ENCODE results near the gene SIRT3. TPM values are rescaled to one million over a fixed set of nuclear protein-coding genes. Genes with fewer than 3 reads are reported as not detected.
A peak's percentile ranks its signal among the peaks of the same experiment; 100 is the strongest.

Gene SIRT3
- 10 to 100 TPM; 19.0 to 34.8 (median 25.6) TPM for total RNA-seq
- polyA plus RNA-seq: 10 to 100 TPM in 1 of 2 donors, 1 to 10 TPM in 1; 9.9 to 18.9 TPM
- total RNA-seq: 20.6 reads per million, percentile 51 among the genes with 10 or more reads in this experiment

- Mint-ChIP-seq H3K27ac (peak within 1 kb of the TSS; percentile 84 to 100 (median 100)), H3K27me3 (no peaks in the 10 kb centered on the region), H3K9me3 (no peaks in the 10 kb centered on the region), H3K4me1 (peaks cover 19 to 57% (median 44%) of the 10 kb centered on the region in 7 donors), H3K36me3 (peaks cover 0 to 11% (median 5%) of the 10 kb centered on the region in 5 donors), H3K4me3 (peak within 1 kb of the TSS; percentile 84 to 99 (median 96))
- DNase-seq (peak; percentile 73 to 90 (median 85)), ATAC-seq (peak; percentile 93)
- peak within 1 kb of the TSS; percentile 97 for H3K27ac ChIP-seq (ENCODE audit: low read depth, low read length)
- H3K9me3 ChIP-seq (ENCODE audit: control insufficient read depth in 2 of 3, low read length in 3 of 3): no peaks in the 10 kb centered on the region
- intact Hi-C loops (cut with micrococcal nuclease): loop anchor here (1.0 to 5.0 kb wide), 17 partner anchors 14 to 561 kb away; partner anchors contain the start of genes BET1L (in 2 of the 2), RIC8A (in 2 of the 2), PGGHG (in 1 of the 2) and PHRF1 (in 1 of the 2)
- peaks cover 17 to 23% of the 10 kb centered on the region in 2 donors for H3K4me1 ChIP-seq (ENCODE audit: control insufficient read depth in 2 of 2, insufficient read depth in 2 of 2, low read length in 2 of 2)
- H3K36me3 ChIP-seq (ENCODE audit: control insufficient read depth in 2 of 3, insufficient read depth in 3 of 3, low read length in 3 of 3): peaks cover 0 to 22% (median 0%) of the 10 kb centered on the region in 3 experiments
- peak within 1 kb of the TSS; percentile 100 for H3K4me3 ChIP-seq (ENCODE audit: low read length)
- no peaks in the 10 kb centered on the region for H3K27me3 ChIP-seq (ENCODE audit: control insufficient read depth in 2 of 2, insufficient read depth in 2 of 2, low read length in 2 of 2)
- ChIA-PET CTCF (interaction anchor here (0.6 to 4.4 kb wide), 4 partner anchors 15 to 511 kb away, joined by 3 to 21 read pairs (median 4); partner anchors contain the start of genes BET1L and RIC8A), POLR2A (interaction anchor here (1.0 to 7.5 kb wide), 14 partner anchors 10 to 215 kb away, joined by 3 to 83 read pairs (median 6); partner anchors contain the start of genes BET1L, PGGHG and RIC8A)
Observed at GRCh38 chr11:235997-236773, at the start of gene SIRT3. Gene SIRT3 (minus strand): TSS chr11:236342. CDS start chr11:236328, 14 bp downstream.

- intact Hi-C loops (cut with micrococcal nuclease): loop anchor here (5.0 kb wide), 2 partner anchors 34 to 49 kb away; partner anchors contain the start of genes PSMD13 (in 1 of the 2) and SIRT3 (in 1 of the 2)
- H3K27me3 Mint-ChIP-seq: peaks cover 0 to 36% (median 0%) of the 10 kb centered on the region in 5 donors
- Histone ChIP-seq H3K27ac (ENCODE audit: low read depth, low read length) (peak overlapping the region; percentile 100), H3K36me3 (ENCODE audit: control insufficient read depth in 2 of 3, insufficient read depth in 3 of 3, low read length in 3 of 3) (peaks cover 0 to 17% (median 0%) of the 10 kb centered on the region in 3 experiments), H3K9me3 (ENCODE audit: control insufficient read depth in 2 of 3, low read length in 3 of 3) (no peaks in the 10 kb centered on the region), H3K27me3 (ENCODE audit: control insufficient read depth in 2 of 2, insufficient read depth in 2 of 2, low read length in 2 of 2) (no peaks in the 10 kb centered on the region), H3K4me1 (ENCODE audit: control insufficient read depth in 2 of 2, insufficient read depth in 2 of 2, low read length in 2 of 2) (peaks cover 25 to 33% of the 10 kb centered on the region in 2 donors), H3K4me3 (ENCODE audit: low read length) (no peak overlapping the region)
- DNase-seq (peak in 2 of 9 donors; percentile 10 to 21), ATAC-seq (no peak)
- peak overlapping the region in 6 of 10 donors; percentile 5 to 97 (median 36) for H3K4me3 Mint-ChIP-seq
- ChIA-PET POLR2A (interaction anchor here (1.0 to 15.1 kb wide), 9 partner anchors 10 to 38 kb away, joined by 3 to 330 read pairs (median 22); partner anchors contain the start of genes IFITM2, IFITM5 and NLRP6), CTCF (interaction anchor here (1.0 to 1.8 kb wide), 3 partner anchors 12 to 165 kb away, joined by 3 to 8 read pairs (median 4); partner anchors contain the start of gene PTDSS2)
- peak overlapping the region in 8 of 9 donors; percentile 26 to 99 (median 90) for H3K27ac Mint-ChIP-seq
- peaks cover 36 to 68% (median 60%) of the 10 kb centered on the region in 7 donors for H3K4me1 Mint-ChIP-seq
- peaks cover 0 to 4% (median 0%) of the 10 kb centered on the region in 11 donors for H3K9me3 Mint-ChIP-seq
- H3K36me3 Mint-ChIP-seq: peaks cover 0 to 40% (median 0%) of the 10 kb centered on the region in 5 donors
Observed at GRCh38 chr11:285894-286220, 49.7 kb upstream of the SIRT3 start.

GRCh38 chr11:285021-285893, 49.1 kb upstream of the SIRT3 start:
- peaks cover 22 to 30% of the 10 kb centered on the region in 2 donors for H3K4me1 ChIP-seq (ENCODE audit: control insufficient read depth in 2 of 2, insufficient read depth in 2 of 2, low read length in 2 of 2)
- intact Hi-C loops (cut with micrococcal nuclease): loop anchor here (5.0 kb wide), 2 partner anchors 33 to 48 kb away; partner anchors contain the start of genes PSMD13 (in 1 of the 2) and SIRT3 (in 1 of the 2)
- peak overlapping the region in 8 of 9 donors; percentile 68 to 99 (median 86) for H3K27ac Mint-ChIP-seq
- peaks cover 0 to 39% (median 0%) of the 10 kb centered on the region in 5 donors for H3K27me3 Mint-ChIP-seq
- peak overlapping the region; percentile 100 for H3K27ac ChIP-seq (ENCODE audit: low read depth, low read length)
- H3K4me3 ChIP-seq (ENCODE audit: low read length): no peak overlapping the region
- H3K9me3 ChIP-seq (ENCODE audit: control insufficient read depth in 2 of 3, low read length in 3 of 3): no peaks in the 10 kb centered on the region
- peak overlapping the region in 5 of 10 donors; percentile 5 to 38 (median 32) for H3K4me3 Mint-ChIP-seq
- peaks cover 0 to 42% (median 0%) of the 10 kb centered on the region in 5 donors for H3K36me3 Mint-ChIP-seq
- peaks cover 0 to 12% (median 0%) of the 10 kb centered on the region in 3 experiments for H3K36me3 ChIP-seq (ENCODE audit: control insufficient read depth in 2 of 3, insufficient read depth in 3 of 3, low read length in 3 of 3)
- CTCF ChIA-PET: interaction anchor here (1.0 to 1.5 kb wide), 2 partner anchors 12 to 35 kb away, joined by 3 to 8 read pairs; no protein-coding TSS in a partner anchor
- peaks cover 36 to 64% (median 60%) of the 10 kb centered on the region in 7 donors for H3K4me1 Mint-ChIP-seq
- peaks cover 0 to 4% (median 0%) of the 10 kb centered on the region in 11 donors for H3K9me3 Mint-ChIP-seq
- peak in 2 of 9 donors; percentile 7 to 19 for DNase-seq
- no peaks in the 10 kb centered on the region for H3K27me3 ChIP-seq (ENCODE audit: control insufficient read depth in 2 of 2, insufficient read depth in 2 of 2, low read length in 2 of 2)
- no peak for ATAC-seq
- POLR2A ChIA-PET: interaction anchor here (0.6 to 15.1 kb wide), 8 partner anchors 9 to 48 kb away, joined by 3 to 330 read pairs (median 6); partner anchors contain the start of genes IFITM2, NLRP6 and PSMD13

- ChIA-PET CTCF (interaction anchor here (0.6 to 1.6 kb wide), 5 partner anchors 7 to 166 kb away, joined by 3 to 5 read pairs (median 3); partner anchors contain the start of gene PTDSS2), POLR2A (interaction anchor here (0.8 to 15.1 kb wide), 10 partner anchors 8 to 60 kb away, joined by 3 to 330 read pairs (median 6); partner anchors contain the start of genes NLRP6 and PSMD13)
- ATAC-seq (no peak), DNase-seq (peak in 2 of 9 donors; percentile 7 to 20)
- Mint-ChIP-seq H3K4me3 (peak overlapping the region in 2 of 10 donors; percentile 73 to 88), H3K9me3 (peaks cover 0 to 4% (median 0%) of the 10 kb centered on the region in 11 donors), H3K27me3 (peaks cover 0 to 40% (median 0%) of the 10 kb centered on the region in 5 donors), H3K4me1 (peaks cover 35 to 59% (median 55%) of the 10 kb centered on the region in 7 donors), H3K36me3 (peaks cover 0 to 41% (median 0%) of the 10 kb centered on the region in 5 donors), H3K27ac (peak overlapping the region in 3 of 9 donors; percentile 26 to 79 (median 57))
- H3K36me3 ChIP-seq (ENCODE audit: control insufficient read depth in 2 of 3, insufficient read depth in 3 of 3, low read length in 3 of 3): peaks cover 0 to 12% (median 0%) of the 10 kb centered on the region in 3 experiments
- H3K27me3 ChIP-seq (ENCODE audit: control insufficient read depth in 2 of 2, insufficient read depth in 2 of 2, low read length in 2 of 2): no peaks in the 10 kb centered on the region
- H3K4me1 ChIP-seq (ENCODE audit: control insufficient read depth in 2 of 2, insufficient read depth in 2 of 2, low read length in 2 of 2): peaks cover 21 to 24% of the 10 kb centered on the region in 2 donors
- intact Hi-C loops (cut with micrococcal nuclease): loop anchor here (5.0 kb wide), 2 partner anchors 32 to 47 kb away; partner anchors contain the start of genes PSMD13 (in 1 of the 2) and SIRT3 (in 1 of the 2)
- H3K9me3 ChIP-seq (ENCODE audit: control insufficient read depth in 2 of 3, low read length in 3 of 3): no peaks in the 10 kb centered on the region
- H3K4me3 ChIP-seq (ENCODE audit: low read length): no peak overlapping the region
- no peak overlapping the region for H3K27ac ChIP-seq (ENCODE audit: low read depth, low read length)
Observed at GRCh38 chr11:284105-285020, 48.2 kb upstream of the SIRT3 start.
